Neuronal stem cell (in vitro differentiated cells): ENCODE data around the gene CPD.

Source experiments
- DNase-seq: peaks from one replicate; pipeline ENCODE4 v3.0.0-alpha.2; 2013; ENCODE audit warnings: low spot score
- H2AFZ ChIP-seq: one replicate; pipeline ENCODE4 v1.6.1; 2013; ENCODE audit warnings: mild to moderate bottlenecking, low read length, inconsistent platforms
- H2AK5ac ChIP-seq: 2 replicates; pipeline ENCODE4 v1.6.1; 2013; ENCODE audit warnings: low read depth, mild to moderate bottlenecking, inconsistent platforms, low read length, moderate library complexity, mixed read lengths
- H2BK120ac ChIP-seq: 2 replicates; pipeline ENCODE4 v1.6.1; 2013; ENCODE audit warnings: low read depth, mild to moderate bottlenecking, inconsistent platforms, low read length, moderate library complexity, mixed read lengths
- H2BK12ac ChIP-seq: one replicate; pipeline ENCODE4 v1.6.1; 2013; ENCODE audit warnings: low read length, inconsistent platforms
- H2BK15ac ChIP-seq: 2 replicates; pipeline ENCODE4 v1.6.1; 2013; ENCODE audit warnings: mild to moderate bottlenecking, low read length, inconsistent platforms, mixed read lengths
- H2BK5ac ChIP-seq: one replicate; pipeline ENCODE4 v1.6.1; 2013; ENCODE audit warnings: inconsistent platforms, mild to moderate bottlenecking, low read length, moderate library complexity
- H3K14ac ChIP-seq: one replicate; pipeline ENCODE4 v1.6.1; 2013; ENCODE audit warnings: low read length, inconsistent platforms
- H3K18ac ChIP-seq: 2 replicates; pipeline ENCODE4 v1.6.1; 2013; ENCODE audit warnings: low read length, inconsistent platforms
- H3K23ac ChIP-seq: 2 replicates; pipeline ENCODE4 v1.6.1; 2013; ENCODE audit warnings: low read depth, mild to moderate bottlenecking, mixed read lengths, low read length, inconsistent platforms; ENCODE audit not compliant: poor library complexity
- H3K27ac ChIP-seq: replicated peaks from 3 replicates; pipeline ENCODE4 v1.5.1; 2013; ENCODE audit warnings: low read length, inconsistent platforms
- H3K27me3 ChIP-seq, 3 experiments: 2 replicates each; pipeline ENCODE4 v1.6.1; 2013; ENCODE audit warnings: low read length in 3 of 3, mild to moderate bottlenecking in 2 of 3, inconsistent platforms in 1 of 3, low read depth in 1 of 3, mixed read lengths in 1 of 3, moderate library complexity in 1 of 3; ENCODE audit not compliant: control insufficient read depth in 3 of 3, insufficient read depth in 3 of 3
- H3K36me3 ChIP-seq, 2 donors: replicated peaks in 1 of 2; 2 replicates each; pipeline ENCODE4 v1.6.1; 2013; ENCODE audit warnings: low read length in 2 of 2; ENCODE audit not compliant: control insufficient read depth in 2 of 2, insufficient read depth in 2 of 2
- H3K4ac ChIP-seq: 2 replicates; pipeline ENCODE4 v1.6.1; 2013; ENCODE audit warnings: inconsistent platforms, mild to moderate bottlenecking, low read length, moderate library complexity
- H3K4me1 ChIP-seq, 2 donors: 1 replicate in 1 of 2; 2 replicates in 1 of 2; pipeline ENCODE4 v1.6.1; 2013; ENCODE audit warnings: low read length in 2 of 2, low read depth in 1 of 2; ENCODE audit not compliant: control insufficient read depth in 2 of 2, insufficient read depth in 1 of 2
- H3K4me2 ChIP-seq: one replicate; pipeline ENCODE4 v1.6.1; 2013; ENCODE audit warnings: mild to moderate bottlenecking, low read length, inconsistent platforms; ENCODE audit not compliant: insufficient read depth, poor library complexity, severe bottlenecking
- H3K4me3 ChIP-seq, 2 donors: 2 replicates each; pipeline ENCODE4 v1.5.1; 2013; ENCODE audit warnings: low read length in 2 of 2, mild to moderate bottlenecking in 2 of 2, inconsistent platforms in 1 of 2, moderate library complexity in 1 of 2
- H3K79me1 ChIP-seq: one replicate; pipeline ENCODE4 v1.6.1; 2013; ENCODE audit warnings: low read depth, mild to moderate bottlenecking, inconsistent platforms, low read length, moderate library complexity
- H3K9ac ChIP-seq: one replicate; pipeline ENCODE4 v1.6.1; 2013; ENCODE audit warnings: mild to moderate bottlenecking, low read depth, low read length, inconsistent platforms; ENCODE audit not compliant: poor library complexity
- H3K9me3 ChIP-seq, 2 donors: replicated peaks in 1 of 2; 2 replicates each; pipeline versions ENCODE3 to v1.6.1; 2013; ENCODE audit warnings: low read length in 2 of 2, mild to moderate bottlenecking in 2 of 2, inconsistent platforms in 1 of 2, low read depth in 1 of 2, mixed read lengths in 1 of 2, moderate library complexity in 1 of 2; ENCODE audit not compliant: control insufficient read depth in 2 of 2, insufficient read depth in 1 of 2
- H4K8ac ChIP-seq: one replicate; pipeline ENCODE4 v1.6.1; 2013; ENCODE audit warnings: low read depth, mild to moderate bottlenecking, inconsistent platforms, low read length, moderate library complexity
- H4K91ac ChIP-seq: one replicate; pipeline ENCODE4 v1.6.1; 2013; ENCODE audit warnings: low read length, low read depth, mild to moderate bottlenecking, inconsistent platforms; ENCODE audit not compliant: poor library complexity
- WGBS, 2 donors: extraction: QIAGEN DNeasy Blood & Tissue Kit; methylation state at CpG; one replicate each; pipeline ENCODE4 v1.1.7; 2013; ENCODE audit warnings: missing lambda C conversion rate in 2 of 2, mixed read lengths in 1 of 2; ENCODE audit not compliant: insufficient read length in 2 of 2, insufficient replicate concordance in 1 of 2; ENCODE audit errors: extremely low coverage in 2 of 2; 5-methylcytosine and 5-hydroxymethylcytosine counted together

CPD gene

GRCh38 chr17:30336369-30337171, 42.2 kb upstream of the CPD start:
- Histone ChIP-seq H3K4ac (no peak overlapping the region), H3K18ac (no peak overlapping the region), H2BK120ac (no peak overlapping the region), H3K79me1 (no peaks in the 10 kb centered on the region), H3K14ac (no peak overlapping the region), H2AK5ac (no peak overlapping the region), H3K27me3 (no peaks in the 10 kb centered on the region), H2BK15ac (peak overlapping the region; percentile 31), H3K36me3 (no peaks in the 10 kb centered on the region), H3K9me3 (no peaks in the 10 kb centered on the region), H2AFZ (no peak overlapping the region), H2BK12ac (no peak overlapping the region), H3K4me1 (peaks cover 4 to 5% of the 10 kb centered on the region in 2 donors), H3K4me3 (no peak overlapping the region), H4K8ac (no peak overlapping the region), H4K91ac (no peak overlapping the region), H3K9ac (no peak overlapping the region), H3K23ac (no peak overlapping the region), H3K27ac (no peak overlapping the region), H3K4me2 (no peak overlapping the region), H2BK5ac (no peak overlapping the region)
- WGBS, 2 donors, result no CpG with 5 or more reads among the region's 8 CpGs
- DNase-seq, result peak; percentile 29

- Histone ChIP-seq H2BK12ac (no peak overlapping the region), H3K27me3 (no peaks in the 10 kb centered on the region), H2BK120ac (no peak overlapping the region), H3K4me3 (no peak overlapping the region), H3K4me2 (no peak overlapping the region), H3K9me3 (no peaks in the 10 kb centered on the region), H4K91ac (no peak overlapping the region), H3K4me1 (peaks cover 4 to 5% of the 10 kb centered on the region in 2 donors), H3K36me3 (no peaks in the 10 kb centered on the region), H3K4ac (no peak overlapping the region), H3K79me1 (no peaks in the 10 kb centered on the region), H2AK5ac (no peak overlapping the region), H3K27ac (no peak overlapping the region), H2AFZ (peak overlapping the region; percentile 82), H4K8ac (no peak overlapping the region), H3K18ac (no peak overlapping the region), H3K9ac (no peak overlapping the region), H3K23ac (no peak overlapping the region), H2BK5ac (no peak overlapping the region), H3K14ac (no peak overlapping the region), H2BK15ac (no peak overlapping the region)
- no CpG with 5 or more reads among the region's 1 CpG for WGBS, 2 donors
- no peak for DNase-seq
Observed at GRCh38 chr17:30337393-30337999, 41.2 kb upstream of the CPD start.

GRCh38 chr17:30339086-30339485, 39.6 kb upstream of the CPD start:
- Histone ChIP-seq H2AK5ac (no peak overlapping the region), H3K4me3 (no peak overlapping the region), H2BK120ac (no peak overlapping the region), H4K91ac (no peak overlapping the region), H3K4ac (no peak overlapping the region), H3K27me3 (no peaks in the 10 kb centered on the region), H3K14ac (no peak overlapping the region), H3K4me2 (no peak overlapping the region), H3K18ac (no peak overlapping the region), H3K27ac (no peak overlapping the region), H3K4me1 (peaks cover 4 to 9% of the 10 kb centered on the region in 2 donors), H2BK12ac (no peak overlapping the region), H3K9me3 (no peaks in the 10 kb centered on the region), H4K8ac (no peak overlapping the region), H2BK15ac (no peak overlapping the region), H3K9ac (no peak overlapping the region), H2BK5ac (no peak overlapping the region), H3K79me1 (no peaks in the 10 kb centered on the region), H3K36me3 (no peaks in the 10 kb centered on the region), H2AFZ (no peak overlapping the region), H3K23ac (no peak overlapping the region)
- WGBS, 2 donors, result no CpG with 5 or more reads among the region's 2 CpGs
- DNase-seq, result no peak

- Histone ChIP-seq H2BK120ac (no peak overlapping the region), H3K36me3 (no peaks in the 10 kb centered on the region), H3K4me3 (peak overlapping the region in 1 of 2 donors; percentile 40), H3K4me1 (peaks cover 6 to 18% of the 10 kb centered on the region in 2 donors), H3K79me1 (no peaks in the 10 kb centered on the region), H3K23ac (no peak overlapping the region), H4K8ac (no peak overlapping the region), H3K4ac (no peak overlapping the region), H3K4me2 (no peak overlapping the region), H3K27me3 (no peaks in the 10 kb centered on the region), H2BK15ac (no peak overlapping the region), H2BK5ac (no peak overlapping the region), H3K14ac (no peak overlapping the region), H4K91ac (no peak overlapping the region), H3K9me3 (no peaks in the 10 kb centered on the region), H2BK12ac (no peak overlapping the region), H3K9ac (no peak overlapping the region), H3K27ac (no peak overlapping the region), H2AFZ (peak overlapping the region; percentile 86), H3K18ac (no peak overlapping the region), H2AK5ac (no peak overlapping the region)
- no peak for DNase-seq
- WGBS, 2 donors, result no CpG with 5 or more reads among the region's 6 CpGs
Observed at GRCh38 chr17:30340801-30341356, 37.8 kb upstream of the CPD start.
